ENCODE measurements around the gene NCEH1.
"Not testable (repeated sequence)": the region's sequence is repeated elsewhere in the genome, so short reads cannot be mapped to it uniquely, and the experiment has no call there.

The NCEH1 gene

GRCh38 chr3:172710664-172711453 lies at the start of gene NCEH1:
NCEH1 (minus strand) TSS chr3:172711067; CDS start chr3:172710984, 83 bp downstream.
- Mint-ChIP-seq H3K27ac (peak within 1 kb of the TSS; percentile 35), H3K4me3 (peak within 1 kb of the TSS; percentile 92), H3K36me3 (ENCODE audit: low read depth) (no peaks in the 10 kb centered on the region), H3K27me3 (ENCODE audit: low read depth) (peaks cover 17% of the 10 kb centered on the region), H3K4me1 (ENCODE audit: low read depth) (peaks cover 21% of the 10 kb centered on the region), H3K9me3 (no peaks in the 10 kb centered on the region)

GRCh38 chr3:172760416-172760815 lies 49.5 kb upstream of the NCEH1 start:
- not testable (repeated sequence) for H3K4me1 Mint-ChIP-seq (ENCODE audit: low read depth)
- peaks cover 50% of the 10 kb centered on the region for H3K36me3 Mint-ChIP-seq (ENCODE audit: low read depth)

GRCh38 chr3:172753125-172753524 lies 42.3 kb upstream of the NCEH1 start:
- Mint-ChIP-seq H3K4me1 (ENCODE audit: low read depth) (peaks cover 38% of the 10 kb centered on the region), H3K36me3 (ENCODE audit: low read depth) (peaks cover 34% of the 10 kb centered on the region), H3K27me3 (ENCODE audit: low read depth) (no peaks in the 10 kb centered on the region), H3K4me3 (peak overlapping the region; percentile 1), H3K27ac (peak overlapping the region; percentile 72), H3K9me3 (no peaks in the 10 kb centered on the region)

More at GRCh38 chr3:172760416-172760815, 49.5 kb upstream of the NCEH1 start:
- H3K4me3 Mint-ChIP-seq; H3K27ac Mint-ChIP-seq; H3K27me3 Mint-ChIP-seq (ENCODE audit: low read depth); H3K9me3 Mint-ChIP-seq: not testable (repeated sequence)

- Mint-ChIP-seq H3K4me1 (ENCODE audit: low read depth) (peaks cover 38% of the 10 kb centered on the region), H3K36me3 (ENCODE audit: low read depth) (peaks cover 30% of the 10 kb centered on the region), H3K27me3 (ENCODE audit: low read depth) (no peaks in the 10 kb centered on the region), H3K4me3 (peak overlapping the region; percentile 99), H3K9me3 (no peaks in the 10 kb centered on the region), H3K27ac (peak overlapping the region; percentile 72)
These were observed 41.8 kb upstream of the NCEH1 start for GRCh38 chr3:172752651-172753050.

GRCh38 chr3:172751175-172751704 lies 40.4 kb upstream of the NCEH1 start:
- H3K27ac Mint-ChIP-seq, result peak overlapping the region; percentile 99
- peaks cover 2% of the 10 kb centered on the region for H3K27me3 Mint-ChIP-seq (ENCODE audit: low read depth)
- H3K9me3 Mint-ChIP-seq, result no peaks in the 10 kb centered on the region
- H3K4me1 Mint-ChIP-seq (ENCODE audit: low read depth), result peaks cover 36% of the 10 kb centered on the region
- H3K36me3 Mint-ChIP-seq (ENCODE audit: low read depth), result peaks cover 22% of the 10 kb centered on the region
- H3K4me3 Mint-ChIP-seq, result peak overlapping the region; percentile 99

GRCh38 chr3:172750368-172751174 lies 39.7 kb upstream of the NCEH1 start, which contains the start of gene ECT2:
ECT2 (plus strand) TSS chr3:172750726; CDS start chr3:172754531, 3,805 bp downstream.
- peaks cover 7% of the 10 kb centered on the region for H3K27me3 Mint-ChIP-seq (ENCODE audit: low read depth)

GRCh38 chr3:172750069-172750367 lies 39.2 kb upstream of the NCEH1 start:
- no peaks in the 10 kb centered on the region for H3K9me3 Mint-ChIP-seq
- peaks cover 10% of the 10 kb centered on the region for H3K27me3 Mint-ChIP-seq (ENCODE audit: low read depth)
- peaks cover 31% of the 10 kb centered on the region for H3K4me1 Mint-ChIP-seq (ENCODE audit: low read depth)
- H3K27ac Mint-ChIP-seq, result peak overlapping the region; percentile 99
- peak overlapping the region; percentile 99 for H3K4me3 Mint-ChIP-seq
- peaks cover 17% of the 10 kb centered on the region for H3K36me3 Mint-ChIP-seq (ENCODE audit: low read depth)

More at GRCh38 chr3:172750368-172751174, 39.7 kb upstream of the NCEH1 start, which contains the start of gene ECT2:
- Mint-ChIP-seq H3K4me3 (peak within 1 kb of the TSS; percentile 99), H3K9me3 (no peaks in the 10 kb centered on the region), H3K36me3 (ENCODE audit: low read depth) (peaks cover 20% of the 10 kb centered on the region), H3K27ac (peak within 1 kb of the TSS; percentile 99), H3K4me1 (ENCODE audit: low read depth) (peaks cover 35% of the 10 kb centered on the region)

GRCh38 chr3:172749230-172749965 lies 38.5 kb upstream of the NCEH1 start:
- Mint-ChIP-seq H3K9me3 (no peaks in the 10 kb centered on the region), H3K4me1 (ENCODE audit: low read depth) (peaks cover 27% of the 10 kb centered on the region), H3K36me3 (ENCODE audit: low read depth) (peaks cover 15% of the 10 kb centered on the region), H3K4me3 (peak overlapping the region; percentile 14), H3K27ac (no peak overlapping the region), H3K27me3 (ENCODE audit: low read depth) (peaks cover 10% of the 10 kb centered on the region)

GRCh38 chr3:172746475-172746874 lies 35.6 kb upstream of the NCEH1 start:
- H3K9me3 Mint-ChIP-seq, result no peaks in the 10 kb centered on the region
- H3K27me3 Mint-ChIP-seq (ENCODE audit: low read depth), result peaks cover 10% of the 10 kb centered on the region
- peaks cover 3% of the 10 kb centered on the region for H3K36me3 Mint-ChIP-seq (ENCODE audit: low read depth)
- H3K27ac Mint-ChIP-seq, result no peak overlapping the region
- H3K4me1 Mint-ChIP-seq (ENCODE audit: low read depth), result peaks cover 5% of the 10 kb centered on the region
- no peak overlapping the region for H3K4me3 Mint-ChIP-seq

- H3K4me1 Mint-ChIP-seq (ENCODE audit: low read depth), result no peaks in the 10 kb centered on the region
- no peak overlapping the region for H3K4me3 Mint-ChIP-seq
- H3K9me3 Mint-ChIP-seq, result no peaks in the 10 kb centered on the region
- H3K27ac Mint-ChIP-seq, result no peak overlapping the region
- peaks cover 22% of the 10 kb centered on the region for H3K27me3 Mint-ChIP-seq (ENCODE audit: low read depth)
- H3K36me3 Mint-ChIP-seq (ENCODE audit: low read depth), result no peaks in the 10 kb centered on the region
These were observed 28.6 kb upstream of the NCEH1 start for GRCh38 chr3:172739462-172739861.

- Mint-ChIP-seq H3K4me1 (ENCODE audit: low read depth) (no peaks in the 10 kb centered on the region), H3K27me3 (ENCODE audit: low read depth) (peaks cover 48% of the 10 kb centered on the region), H3K4me3 (no peak overlapping the region), H3K27ac (no peak overlapping the region), H3K9me3 (no peaks in the 10 kb centered on the region), H3K36me3 (ENCODE audit: low read depth) (no peaks in the 10 kb centered on the region)
These were observed 24.1 kb upstream of the NCEH1 start for GRCh38 chr3:172735014-172735413.

- Mint-ChIP-seq H3K9me3 (no peaks in the 10 kb centered on the region), H3K4me3 (no peak overlapping the region), H3K36me3 (ENCODE audit: low read depth) (no peaks in the 10 kb centered on the region), H3K27me3 (ENCODE audit: low read depth) (peaks cover 33% of the 10 kb centered on the region), H3K4me1 (ENCODE audit: low read depth) (no peaks in the 10 kb centered on the region), H3K27ac (no peak overlapping the region)
These were observed 15.5 kb upstream of the NCEH1 start for GRCh38 chr3:172726380-172726779.

GRCh38 chr3:172722536-172723040 lies 11.7 kb upstream of the NCEH1 start:
- not testable (repeated sequence) for H3K4me1 Mint-ChIP-seq (ENCODE audit: low read depth); H3K27ac Mint-ChIP-seq; H3K4me3 Mint-ChIP-seq; H3K36me3 Mint-ChIP-seq (ENCODE audit: low read depth); H3K9me3 Mint-ChIP-seq
- peaks cover 24% of the 10 kb centered on the region for H3K27me3 Mint-ChIP-seq (ENCODE audit: low read depth)

GRCh38 chr3:172717493-172718088 lies 6.7 kb upstream of the NCEH1 start:
- Mint-ChIP-seq H3K27ac (no peak overlapping the region), H3K4me1 (ENCODE audit: low read depth) (no peaks in the 10 kb centered on the region), H3K9me3 (no peaks in the 10 kb centered on the region), H3K27me3 (ENCODE audit: low read depth) (peaks cover 19% of the 10 kb centered on the region), H3K4me3 (no peak overlapping the region), H3K36me3 (ENCODE audit: low read depth) (no peaks in the 10 kb centered on the region)

All from T-helper 1 cell treated with Interleukin-12 subunit alpha and Interleukin-12 subunit beta and Interleukin-4 antibody, amounts not matched to agents 30 μg/mL and 1 μg/mL, for 36 hours (primary cell).